HG03175 (cell line): ENCODE data around the gene IGF2BP3.

Source experiments
- ATAC-seq: cut with Tn5 transposase; IDR thresholded peaks from one replicate; pipeline ENCODE4 v1.9.1; 2021; ENCODE audit warnings: mild to moderate bottlenecking, moderate library complexity; ENCODE audit not compliant: unreplicated experiment

IGF2BP3 gene

DNA sequence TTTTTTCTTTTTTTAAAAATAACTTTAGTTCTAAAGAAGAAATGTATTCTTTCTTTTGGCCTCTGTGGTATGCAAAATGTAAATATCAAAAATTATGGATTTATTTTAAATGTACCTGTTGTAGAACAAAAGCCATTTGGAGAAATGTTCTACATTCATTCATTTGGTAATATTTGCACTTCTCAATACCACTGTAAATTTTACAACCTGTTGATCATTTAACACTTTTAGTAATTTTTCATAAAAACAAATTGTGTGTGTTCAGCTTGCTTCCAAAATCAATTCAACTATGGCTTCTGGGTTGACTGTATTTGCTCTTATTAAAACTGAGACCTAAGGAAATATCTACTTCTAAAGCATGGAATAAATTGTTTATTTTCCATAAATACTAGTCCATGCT is 2.3 kb upstream of the IGF2BP3 start:
- ATAC-seq: no peak

DNA sequence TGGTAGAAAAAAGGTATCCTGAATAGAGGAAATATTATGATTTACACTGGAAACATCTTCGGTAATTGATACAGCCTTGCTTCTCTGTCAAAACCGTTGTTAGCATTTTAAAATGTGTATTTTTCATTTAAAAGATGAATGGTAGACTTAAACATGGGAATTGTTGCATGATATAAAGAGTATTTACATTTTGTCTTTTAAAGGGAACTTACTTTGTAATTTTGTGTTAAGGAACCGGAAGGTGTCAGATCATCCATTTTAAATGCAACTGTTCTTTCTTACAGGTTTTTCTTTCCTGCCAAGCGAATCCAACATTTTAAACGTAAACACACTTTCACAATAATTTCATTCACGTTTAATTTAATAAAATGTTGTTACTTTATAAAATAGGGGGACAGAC is 1.8 kb upstream of the IGF2BP3 start:
- ATAC-seq: no peak

DNA sequence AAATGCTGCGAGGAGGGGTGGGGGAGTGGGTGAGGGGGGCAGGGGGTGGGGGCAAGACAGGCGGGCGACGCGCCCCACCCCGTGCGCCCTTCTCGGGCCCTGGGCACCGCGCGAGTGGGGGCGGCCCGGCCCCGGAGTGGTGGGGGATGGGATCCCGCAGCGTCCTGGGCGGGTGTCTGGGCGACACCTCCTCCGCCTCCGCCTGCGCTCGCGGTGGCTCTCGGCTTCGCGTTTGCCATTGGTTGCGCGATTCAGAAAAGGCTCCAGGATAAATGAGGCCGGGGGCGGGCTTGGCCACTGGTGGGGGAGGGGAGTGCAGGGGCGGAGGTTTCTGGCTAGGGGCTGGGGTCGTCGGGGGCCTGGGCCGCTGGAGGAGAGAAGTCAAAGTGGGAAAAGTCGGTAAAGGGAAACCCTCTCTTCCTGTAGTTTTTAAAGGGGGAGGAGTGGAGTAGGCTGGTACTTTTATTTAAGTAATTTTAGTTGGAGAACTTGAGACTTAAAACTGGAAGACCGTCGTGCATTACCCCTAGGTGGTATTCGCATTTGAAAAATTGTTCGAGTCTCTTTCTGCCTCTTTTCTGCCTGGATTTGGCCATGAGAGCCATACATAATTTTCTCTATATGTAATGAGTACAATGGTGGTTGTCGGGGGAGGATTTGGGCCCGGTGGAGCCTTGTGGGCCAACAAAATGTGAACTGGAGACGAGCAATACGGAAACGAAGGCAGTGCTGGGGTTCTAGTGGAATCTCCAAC is 992 bp upstream of the IGF2BP3 start:
- ATAC-seq: peak; percentile 31

DNA sequence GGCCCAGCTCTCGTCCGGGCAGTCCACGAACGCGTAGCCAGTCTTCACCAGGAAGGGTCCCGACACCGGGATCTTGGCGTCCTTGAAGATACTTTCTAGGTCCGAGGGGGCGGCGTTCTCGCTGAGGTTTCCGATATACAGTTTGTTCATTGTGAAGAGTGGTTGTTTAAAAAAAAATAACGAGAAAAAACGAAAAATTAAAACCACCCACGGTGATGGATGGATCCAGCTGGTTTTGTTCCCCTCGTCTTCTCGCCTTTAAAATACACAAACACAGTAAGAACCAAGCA is 385 bp downstream of the IGF2BP3 start:
- no peak for ATAC-seq

DNA sequence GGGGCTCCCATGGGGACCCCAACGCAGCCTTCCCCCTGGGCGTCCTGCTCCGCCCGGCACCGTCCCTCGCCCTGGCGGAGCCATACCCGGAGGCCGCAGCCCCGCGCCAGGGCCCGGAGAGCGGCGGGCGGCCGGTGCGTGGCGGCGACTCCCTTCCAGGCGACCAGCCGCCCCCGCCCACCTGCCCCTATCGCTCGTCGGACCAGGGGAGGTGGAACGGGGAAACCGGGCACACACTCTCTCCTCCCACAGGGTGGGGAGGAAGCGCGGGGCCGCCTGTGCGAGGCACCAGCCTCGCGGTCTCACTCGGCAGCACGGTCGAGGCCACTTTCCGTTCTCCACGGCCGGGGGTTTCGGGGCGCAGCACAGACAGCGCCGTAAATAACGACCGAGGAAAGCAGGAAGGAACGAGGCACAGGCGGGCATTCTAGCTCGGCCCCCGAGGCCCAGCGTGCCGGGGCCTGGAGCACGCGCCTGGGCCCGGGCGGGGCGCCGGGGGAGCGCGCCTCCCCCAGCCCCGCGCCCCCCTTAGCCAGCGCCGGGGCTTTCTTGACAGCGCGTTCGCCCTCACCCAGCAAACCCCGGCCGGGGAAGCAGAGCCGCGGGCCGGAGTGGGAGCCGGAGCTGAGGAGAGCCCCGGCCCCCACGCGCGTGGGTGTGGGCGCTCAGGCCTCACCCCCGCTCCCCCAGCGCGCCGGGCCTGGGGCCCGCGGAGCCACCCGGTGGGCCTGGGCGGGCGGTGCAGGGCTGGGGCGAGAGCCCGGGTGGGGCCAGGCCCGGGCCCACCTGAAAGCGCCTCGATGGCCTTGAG is 936 bp downstream of the IGF2BP3 start:
- no peak for ATAC-seq

DNA sequence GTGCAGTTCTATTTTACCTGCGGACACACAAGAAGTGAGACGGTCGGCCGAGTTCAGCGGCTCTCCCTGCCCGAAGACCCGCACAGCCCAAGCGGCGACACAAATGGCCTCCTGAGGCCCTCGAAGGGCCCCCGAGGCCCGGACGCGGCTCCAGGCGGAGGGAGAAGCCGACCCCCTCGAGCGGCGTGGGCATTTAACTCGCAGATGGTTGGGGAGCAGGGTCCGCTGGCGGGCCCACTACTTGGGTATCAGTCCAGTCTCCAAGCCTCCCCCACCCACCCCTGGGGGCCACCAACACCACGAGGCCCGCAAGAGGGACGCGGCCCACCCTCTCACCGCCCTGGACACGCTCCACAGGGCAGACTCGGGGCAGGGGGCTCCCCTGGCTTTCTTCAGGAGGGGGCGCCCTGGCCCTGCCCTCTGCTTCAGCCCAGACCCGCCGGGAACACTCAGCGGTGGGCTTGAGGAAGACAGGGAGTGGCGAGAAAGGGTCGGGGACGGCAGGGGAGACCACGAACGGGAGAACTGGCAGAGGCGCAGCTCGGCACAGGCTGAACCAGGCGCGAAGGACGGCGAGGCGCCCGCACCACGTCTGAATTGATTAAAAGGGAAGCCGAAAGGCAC is 1.7 kb downstream of the IGF2BP3 start:
- ATAC-seq: no peak

DNA sequence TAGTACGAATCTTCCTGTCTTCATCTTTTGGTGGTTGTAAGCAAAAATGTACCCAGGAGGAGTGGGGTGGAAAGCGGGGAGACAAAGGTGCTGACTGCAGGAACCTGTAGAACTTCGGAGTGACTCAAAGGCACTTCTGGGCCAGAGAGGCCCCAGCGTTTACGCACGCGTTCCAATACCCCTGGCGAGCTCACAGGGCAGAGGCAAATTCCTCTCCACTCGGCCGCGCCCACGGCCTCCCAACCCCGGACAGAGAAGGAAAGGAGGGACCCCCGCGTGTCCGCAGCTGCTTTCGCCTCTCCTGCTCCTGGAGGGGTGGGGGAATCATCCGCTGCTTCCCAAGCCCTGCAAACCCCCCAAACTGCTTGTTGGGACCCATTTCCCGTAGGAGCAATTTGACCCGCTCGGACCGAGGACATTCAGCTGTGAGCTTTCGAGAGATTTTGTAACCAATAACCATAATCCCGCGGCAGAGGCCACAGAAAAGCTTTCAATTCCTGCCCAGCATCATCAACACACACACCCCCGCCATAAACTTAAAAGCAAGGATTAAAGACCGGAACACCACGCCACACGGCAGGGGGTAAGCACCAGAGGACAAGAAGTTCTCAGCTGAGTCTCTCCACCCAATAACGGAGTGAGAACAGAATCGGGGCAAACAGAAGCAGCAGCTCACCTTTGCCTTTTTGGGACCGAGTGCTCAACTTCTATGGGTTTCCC is 2.3 kb downstream of the IGF2BP3 start:
- ATAC-seq: no peak

DNA sequence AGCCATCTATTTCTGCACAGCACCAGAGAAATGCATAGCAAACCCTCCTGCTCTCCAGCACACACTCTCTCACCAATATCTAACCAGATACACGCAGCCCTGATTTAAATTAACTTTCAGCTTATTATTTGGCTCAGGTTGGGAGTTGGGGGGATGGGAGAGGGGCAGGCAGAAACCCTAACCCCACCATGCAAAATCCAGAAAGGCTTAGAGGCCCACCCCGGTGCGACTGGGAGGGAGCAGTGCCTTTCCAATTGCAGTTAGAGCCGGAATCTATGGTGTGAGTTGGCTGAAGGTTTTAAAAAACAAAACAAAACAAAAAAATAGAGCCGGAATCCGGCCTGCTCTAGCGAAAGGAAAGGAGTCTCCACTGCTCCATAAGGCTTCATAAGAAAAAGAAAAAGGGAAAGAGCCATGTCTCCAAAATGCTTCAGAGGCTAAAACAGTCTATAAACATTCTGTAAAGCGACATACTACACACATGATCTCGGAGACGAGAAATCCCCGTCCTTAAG is 2.9 kb downstream of the IGF2BP3 start:
- no peak for ATAC-seq

DNA sequence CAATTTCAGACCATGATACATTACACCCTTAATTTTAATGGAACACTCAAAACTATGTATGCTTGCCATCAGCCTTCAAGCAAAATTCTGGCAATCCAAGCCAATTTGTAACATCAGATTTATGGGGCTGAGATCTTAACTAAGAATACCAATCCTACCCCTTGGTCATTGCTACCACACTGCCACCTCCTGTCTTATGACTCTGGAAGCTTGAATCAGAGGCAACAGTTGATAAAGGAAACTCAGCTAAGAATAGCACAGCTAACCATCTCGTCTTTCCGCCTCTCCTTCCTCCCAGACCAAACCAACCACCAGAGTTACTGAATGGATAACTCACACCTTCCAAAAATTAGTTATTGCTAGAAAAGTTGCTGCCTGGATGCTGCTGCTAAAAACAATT is 7.4 kb downstream of the IGF2BP3 start:
- ATAC-seq: no peak

DNA sequence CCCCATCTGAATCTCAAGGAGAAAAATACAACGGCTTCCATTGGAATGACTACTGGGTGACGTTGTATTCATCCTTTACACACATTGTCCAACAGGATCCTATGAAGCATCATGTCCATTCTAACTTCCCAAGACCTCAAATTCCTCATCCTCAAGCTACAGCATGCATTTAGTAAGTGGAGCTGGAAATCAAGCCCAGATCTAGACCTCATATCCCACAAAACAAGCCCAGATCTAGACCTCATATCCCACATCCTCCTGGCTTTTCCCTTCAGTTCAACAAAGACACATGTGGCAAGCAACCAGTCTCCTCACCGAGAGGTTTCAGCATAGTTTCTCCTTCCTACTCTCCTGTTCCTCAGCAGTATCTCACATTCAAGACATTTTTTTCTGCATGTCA is 12.2 kb downstream of the IGF2BP3 start:
- ATAC-seq: no peak

DNA sequence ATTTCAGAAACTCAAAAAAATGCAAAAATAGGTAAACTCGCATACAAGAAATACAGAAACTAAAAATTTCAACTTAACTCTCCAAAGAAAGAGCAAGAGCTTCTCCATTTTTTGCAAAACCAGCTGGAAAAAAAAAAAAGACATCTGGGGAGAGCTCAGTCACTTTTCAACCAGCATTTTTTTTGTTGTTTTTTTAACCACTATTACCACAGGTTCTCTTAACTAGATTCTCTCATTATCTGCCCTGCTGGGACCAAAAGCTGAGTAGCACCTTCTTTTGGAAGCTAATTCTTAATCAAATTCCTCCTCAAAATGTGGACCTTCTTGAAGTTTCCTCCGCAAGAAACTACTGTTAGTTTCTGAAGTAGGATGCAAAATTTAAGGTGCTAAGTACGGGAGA is 14.2 kb downstream of the IGF2BP3 start:
- no peak for ATAC-seq

DNA sequence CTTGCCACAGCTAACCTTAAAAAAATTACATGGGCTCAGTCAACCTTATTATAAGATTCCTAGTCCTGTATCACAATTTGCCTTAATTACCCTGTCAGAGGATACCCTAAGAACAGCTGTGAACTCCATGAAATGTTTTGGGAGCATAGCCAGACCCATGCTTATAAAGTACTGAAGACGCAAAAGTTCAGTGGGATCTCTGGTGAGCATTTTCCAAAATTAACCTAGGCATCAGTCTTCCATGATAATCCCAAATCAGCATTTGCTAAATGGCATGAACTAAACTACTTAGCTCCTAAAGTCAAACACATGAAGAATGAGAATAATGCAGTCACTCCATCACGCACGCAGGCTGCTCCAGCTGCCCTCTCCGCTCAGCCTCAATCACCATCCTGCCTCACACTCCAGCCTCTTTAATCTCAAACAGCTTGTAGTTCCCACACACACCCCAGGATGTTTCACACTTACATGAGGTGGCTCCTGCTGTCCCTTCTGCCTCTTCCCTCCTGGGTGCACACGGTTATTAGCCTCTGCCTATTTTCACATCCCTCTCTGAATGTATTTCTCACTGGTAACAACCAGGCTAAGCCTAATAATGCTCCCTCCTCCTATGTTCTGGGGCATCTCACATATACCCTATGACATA is 15.3 kb downstream of the IGF2BP3 start:
- no peak for ATAC-seq

DNA sequence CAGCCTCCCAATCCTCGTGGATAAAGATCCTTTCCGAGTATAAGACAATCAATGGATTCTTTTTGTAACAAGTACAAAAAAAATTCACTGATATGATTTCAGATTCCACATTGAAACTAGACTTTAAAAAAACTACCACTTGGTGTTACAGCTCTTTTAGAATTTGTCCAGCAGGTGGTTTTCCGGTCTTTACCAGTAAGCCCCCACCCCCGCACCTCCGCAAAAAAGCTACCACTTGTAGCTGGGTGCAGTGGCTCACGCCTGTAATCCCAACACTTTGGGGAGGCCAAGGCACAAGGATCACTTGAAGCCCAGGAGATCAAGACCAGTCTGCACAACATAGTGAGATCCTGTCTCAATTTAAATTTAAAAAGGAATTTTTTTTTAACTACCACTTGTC is 19.8 kb downstream of the IGF2BP3 start:
- no peak for ATAC-seq

DNA sequence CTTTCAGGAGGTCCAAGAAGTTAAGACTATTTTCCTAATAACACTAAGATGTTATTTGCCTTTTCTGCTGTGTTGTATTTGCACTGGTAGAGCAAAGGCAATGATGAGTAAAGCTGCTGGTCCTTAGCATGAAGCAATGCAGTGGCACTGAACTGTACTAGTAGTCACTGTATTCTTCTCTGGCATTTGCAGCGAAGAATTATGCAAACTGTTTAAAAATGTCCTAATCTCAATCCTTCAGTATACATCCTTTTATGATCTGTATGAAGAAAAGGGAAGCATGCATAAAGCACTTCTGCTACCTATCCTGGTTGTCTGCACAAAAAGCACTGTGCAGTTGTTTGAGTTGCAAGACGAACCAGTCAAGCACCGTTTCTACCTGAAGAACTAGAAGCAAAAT is 20.4 kb downstream of the IGF2BP3 start:
- no peak for ATAC-seq

DNA sequence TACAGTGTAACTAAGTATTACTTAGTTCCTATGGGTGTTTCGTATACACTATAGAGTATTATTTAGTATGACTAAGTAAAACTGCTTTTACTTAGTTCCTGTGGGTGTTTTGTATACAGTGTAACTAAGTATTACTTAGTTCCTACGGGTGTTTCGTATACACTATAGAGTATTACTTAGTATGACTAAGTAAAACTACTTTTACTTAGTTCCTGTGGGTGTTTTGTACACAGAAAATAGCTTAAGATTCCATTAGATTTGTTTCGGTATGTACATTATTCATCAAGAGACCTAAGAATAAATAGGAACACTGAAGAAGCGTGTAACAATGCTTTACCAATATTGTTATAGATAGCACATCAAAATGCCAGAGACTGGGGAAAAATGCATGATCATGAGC is 25.0 kb downstream of the IGF2BP3 start:
- no peak for ATAC-seq

DNA sequence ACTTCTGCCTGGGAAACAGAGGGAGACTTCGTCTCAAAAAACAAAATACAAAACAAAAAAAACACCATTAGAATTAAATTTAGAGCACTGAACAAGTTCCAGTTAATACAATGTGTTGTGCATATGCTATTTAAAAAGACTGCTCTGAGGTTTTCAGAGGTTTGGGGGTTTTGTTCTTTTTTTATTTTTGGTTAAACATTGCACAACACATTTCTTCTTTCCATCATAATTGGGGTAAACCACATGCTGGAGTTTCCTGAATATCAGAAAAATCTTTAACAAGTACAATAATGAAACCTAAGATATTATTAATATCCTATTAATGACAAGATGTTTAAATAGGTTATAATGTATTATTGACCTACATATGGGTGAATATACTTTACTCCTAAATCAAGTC is 26.3 kb downstream of the IGF2BP3 start:
- no peak for ATAC-seq

DNA sequence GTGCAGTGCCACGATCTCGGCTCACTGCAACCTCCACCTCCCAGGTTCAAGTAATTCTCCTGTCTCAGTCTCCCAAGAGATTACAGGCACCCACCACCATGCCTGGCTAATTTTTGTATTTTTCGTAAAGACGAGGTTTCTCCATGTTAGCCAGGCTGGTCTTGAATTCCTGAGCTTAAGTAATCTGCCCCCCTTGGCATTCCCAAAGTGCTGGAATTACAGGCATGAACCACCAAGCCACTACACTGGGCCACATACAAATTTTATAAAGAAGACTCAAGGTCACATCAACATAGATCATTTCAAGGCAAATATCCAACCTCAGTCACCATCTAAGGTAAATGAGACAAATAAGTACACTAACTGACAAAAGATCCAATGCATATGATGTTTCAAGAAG is 32.1 kb downstream of the IGF2BP3 start:
- ATAC-seq: no peak

DNA sequence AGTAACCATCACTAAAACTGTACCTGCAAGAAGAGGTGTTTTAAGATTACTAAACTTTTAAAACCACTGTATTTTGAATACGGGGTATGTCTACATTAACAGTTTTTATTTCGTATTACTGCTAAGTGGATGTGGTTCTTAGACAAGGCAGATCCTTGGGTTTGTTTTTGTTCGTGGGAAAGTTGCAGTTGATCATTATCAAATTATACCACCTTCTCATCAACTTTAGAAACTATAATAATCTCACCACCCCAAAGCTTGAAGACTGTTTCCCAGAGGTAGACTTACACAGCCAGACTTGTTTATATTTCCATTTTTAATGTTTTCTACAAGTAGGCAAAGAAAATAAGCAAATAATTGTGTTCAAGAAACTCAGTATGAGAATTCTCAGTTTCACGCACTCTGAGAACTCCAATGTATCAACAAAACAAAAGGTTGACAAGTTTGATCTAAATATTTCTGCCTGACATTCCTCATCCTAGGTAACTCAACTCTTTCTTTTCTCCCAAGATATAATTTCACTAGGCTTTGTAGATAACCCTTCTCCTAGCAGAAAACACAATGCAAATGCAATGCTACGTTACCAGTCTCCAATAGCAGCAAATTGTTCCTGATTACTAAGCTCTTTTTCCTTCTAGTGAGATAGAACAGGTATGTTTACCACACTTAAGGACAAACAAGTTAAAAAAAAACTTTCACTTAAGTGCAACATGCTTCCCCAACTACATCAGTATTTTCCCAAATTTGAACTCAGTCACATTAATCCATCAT is 36.0 kb downstream of the IGF2BP3 start:
- no peak for ATAC-seq

DNA sequence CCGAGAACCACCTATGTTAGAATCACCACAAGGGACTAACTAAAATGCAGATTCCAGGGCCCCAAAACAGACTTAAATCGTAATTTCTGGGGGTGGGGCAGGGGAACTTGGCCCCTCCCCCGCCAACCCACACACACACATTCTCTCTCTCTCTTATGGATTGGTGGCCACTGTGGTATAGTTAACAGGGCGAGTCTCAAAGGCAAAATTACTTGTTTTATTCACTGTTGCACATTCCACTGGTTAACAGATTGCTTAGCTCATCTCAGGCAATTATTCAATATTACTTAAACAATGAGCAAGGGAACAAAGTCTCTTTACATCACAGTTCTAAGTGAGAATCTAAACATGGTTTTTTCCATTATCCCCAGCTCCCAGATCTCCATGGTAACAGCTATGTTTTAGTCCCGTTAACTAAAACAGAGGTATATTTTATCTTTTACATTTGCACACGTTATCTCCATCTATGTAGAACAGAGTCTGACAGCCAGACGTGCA is 38.5 kb downstream of the IGF2BP3 start:
- no peak for ATAC-seq

DNA sequence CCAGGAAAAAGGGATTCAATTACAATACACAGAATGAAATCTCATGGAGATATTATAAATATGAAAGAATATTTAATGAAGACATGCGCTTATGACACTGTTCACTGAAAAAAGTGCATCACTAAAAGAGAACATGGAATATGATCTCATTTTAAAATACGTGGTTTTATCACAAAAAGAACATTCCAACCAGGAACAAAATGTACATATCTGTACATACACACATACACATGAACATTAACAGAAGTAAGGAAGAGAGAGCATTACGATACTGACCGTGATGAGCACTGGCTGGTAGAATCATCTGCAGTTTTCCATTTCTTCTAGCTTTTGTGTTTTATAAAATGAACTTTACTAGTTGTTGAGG is 39.4 kb downstream of the IGF2BP3 start:
- no peak for ATAC-seq
